GM23338 (cell line): ENCODE measurements around the gene CYS1.

Source experiments
- CREB1 ChIP-seq: fragments of 250-450 bp; sonication (Bioruptor Pico); IDR thresholded peaks from 2 replicates; pipeline ENCODE4 v1.5.0; 2020; ENCODE audit warnings: low read depth, mild to moderate bottlenecking, moderate library complexity
- CTCF ChIP-seq, 2 experiments: fragments of 200-600 bp in 1 of 2; sonication (generic) in 1 of 2; conservative IDR thresholded peaks; 2 replicates each; pipeline versions ENCODE4 v1.5.1 to v1.6.1; 2016 to 2017; ENCODE audit warnings: antibody characterized with exemption in 2 of 2, low read depth in 2 of 2, mild to moderate bottlenecking in 2 of 2, moderate library complexity in 1 of 2
- EZH2 ChIP-seq: fragments of 200-600 bp; sonication (generic); IDR thresholded peaks from one replicate; pipeline ENCODE4 v1.8.0; 2017; ENCODE audit warnings: antibody characterized with exemption, mild to moderate bottlenecking, low read depth; ENCODE audit not compliant: unreplicated experiment
- POLR2AphosphoS5 ChIP-seq: IDR thresholded peaks from 2 replicates; pipeline ENCODE4 v1.6.1; 2016; ENCODE audit warnings: antibody characterized with exemption, low read depth

- TF ChIP-seq POLR2AphosphoS5 = no peak
- TF ChIP-seq CTCF (conservative IDR thresholded peaks at IDR 0.05; ENCODE audit: low read depth in 2 of 2) = no peak
- no peak for TF ChIP-seq CREB1 (CRISPR knock-in tag)
- no peak for TF ChIP-seq EZH2
Observed at GRCh38 chr2:10089565-10090190, 9.5 kb upstream of the CYS1 start.
